T47D (cell line): ENCODE data around the gene CYSRT1.
A peak's percentile ranks its signal among the peaks of the same experiment; 100 is the strongest.

ENCODE experiments used
- DNase-seq, 2 experiments: peaks; one replicate each; pipeline versions ENCODE4 v3.0.0 to v3.0.0-alpha.2; 2011 to 2012; ENCODE audit warnings: low read depth in 1 of 2, low spot score in 1 of 2
- JUND ChIP-seq: IDR thresholded peaks from 2 replicates; pipeline ENCODE4 v1.6.1; 2012; ENCODE audit warnings: low read depth
- in situ Hi-C: cut with HindIII; loops from 2 replicates; pipeline ENCODE4 v1.10.0; 2016; ENCODE audit warnings: low sequenced_read_pairs, low pct_unique_long_range_greater_than_20kb

CYSRT1 gene

DNA sequence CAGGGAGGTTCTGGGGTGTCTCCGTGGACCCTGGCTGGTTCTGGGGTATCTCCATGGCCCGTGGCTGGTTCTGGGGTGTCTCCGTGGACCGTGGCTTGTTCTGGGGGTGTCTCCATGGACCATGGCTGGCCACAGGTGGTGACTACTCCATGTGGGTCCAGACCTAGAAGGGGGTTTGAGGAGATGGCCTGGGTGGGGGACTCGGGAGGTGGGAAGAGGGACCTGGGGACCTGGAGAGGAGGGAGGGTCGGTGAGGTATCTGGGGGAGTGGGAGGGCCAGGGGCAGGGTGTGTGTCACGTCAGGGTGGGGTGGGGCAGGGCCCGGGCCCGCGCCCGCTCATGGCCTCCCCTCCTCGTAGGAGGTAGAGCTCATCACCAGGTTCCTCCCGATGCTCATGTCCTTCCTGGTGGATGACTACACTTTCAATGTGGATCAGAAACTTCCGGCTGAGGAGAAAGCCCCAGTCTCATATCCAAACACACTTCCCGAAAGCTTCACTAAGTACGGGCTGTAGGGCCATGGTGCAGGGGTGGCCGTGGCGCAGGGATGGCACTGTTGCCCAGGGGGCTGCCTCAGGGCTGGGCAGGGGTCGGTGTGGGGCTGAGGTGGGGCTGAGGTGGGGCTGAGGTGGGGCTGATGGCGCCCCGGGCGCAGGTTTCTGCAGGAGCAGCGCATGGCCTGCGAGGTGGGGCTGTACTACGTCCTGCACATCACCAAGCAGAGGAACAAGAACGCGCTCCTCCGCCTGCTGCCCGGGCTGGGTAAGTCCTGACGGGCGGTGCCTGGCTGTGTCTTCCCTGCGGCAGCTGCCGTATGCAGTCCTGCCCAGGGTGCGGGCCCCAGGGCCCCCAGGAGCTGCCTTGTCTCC, 41.8 kb downstream of the CYSRT1 start:
- TF ChIP-seq JUND = no peak
- DNase-seq = no peak
- in situ Hi-C loops = no loop called here

GRCh38 chr9:137267933-137268355, 43.0 kb downstream of the CYSRT1 start:
- no peak for TF ChIP-seq JUND
- DNase-seq = no peak
- in situ Hi-C loops = no loop called here

DNA sequence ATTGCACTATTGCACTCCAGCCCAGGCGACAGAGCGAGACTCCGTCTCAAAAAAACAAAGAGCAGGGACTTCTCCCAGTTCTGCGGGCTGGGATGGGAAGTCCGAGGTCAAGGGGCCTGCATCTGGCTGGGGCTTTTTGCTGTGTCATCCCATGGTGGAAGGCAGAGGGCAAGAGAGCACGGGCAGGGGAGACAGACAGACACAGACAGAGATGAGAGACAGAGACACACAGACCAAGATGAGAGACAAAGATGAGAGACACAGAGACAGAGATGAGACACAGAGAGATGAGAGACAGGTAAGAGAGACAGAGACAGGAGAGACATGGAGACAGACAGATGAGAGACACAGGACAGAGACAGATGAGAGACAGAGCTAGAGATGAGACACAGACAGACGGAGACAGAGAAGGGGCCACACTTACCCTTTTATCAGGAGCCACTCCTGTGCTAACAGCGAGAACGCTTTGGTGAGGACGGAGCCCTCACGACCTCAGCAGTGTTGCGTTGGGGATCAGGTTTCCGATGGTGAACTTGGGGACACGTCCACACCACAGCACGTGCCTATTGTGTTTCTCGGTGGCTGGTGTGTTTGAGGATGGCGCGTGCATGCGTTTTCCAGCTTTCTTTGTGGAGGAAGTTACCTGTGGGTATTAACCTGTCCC, 43.7 kb downstream of the CYSRT1 start:
- no peak for TF ChIP-seq JUND
- in situ Hi-C loops = no loop called here
- DNase-seq = no peak

- in situ Hi-C loops = no loop called here
- peak; percentile 88 to 93 for DNase-seq
Measured at GRCh38 chr9:137269231-137269772, 44.3 kb downstream of the CYSRT1 start.

GRCh38 chr9:137270929-137271695, 46.1 kb downstream of the CYSRT1 start:
- DNase-seq = no peak
- in situ Hi-C loops = no loop called here
- TF ChIP-seq JUND = no peak

More at GRCh38 chr9:137269231-137269772, 44.3 kb downstream of the CYSRT1 start:
- TF ChIP-seq JUND = no peak

DNA sequence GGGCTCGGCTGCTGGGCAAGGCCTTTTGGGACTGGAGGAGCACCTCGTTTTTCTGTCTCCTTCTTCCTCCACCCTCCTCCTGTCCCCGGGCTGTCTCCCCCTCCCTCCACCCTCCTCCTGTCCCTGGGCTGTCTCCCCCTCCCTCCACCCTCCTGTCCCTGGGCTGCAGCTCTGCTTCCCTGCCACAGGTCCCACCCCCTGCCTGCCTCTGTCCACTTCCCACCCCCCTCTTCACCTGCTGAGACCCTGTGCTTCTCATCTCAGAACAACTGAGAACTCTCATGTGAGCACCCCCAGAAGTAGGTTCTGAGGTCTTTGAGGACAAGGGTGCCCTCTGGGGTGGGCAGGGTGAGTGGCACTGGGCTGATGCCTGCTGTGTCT, 46.7 kb downstream of the CYSRT1 start:
- in situ Hi-C loops = no loop called here
- DNase-seq = no peak
- TF ChIP-seq JUND = no peak

- in situ Hi-C loops = no loop called here
- no peak for TF ChIP-seq JUND
- no peak for DNase-seq
Measured at GRCh38 chr9:137272241-137273094, 47.5 kb downstream of the CYSRT1 start.

GRCh38 chr9:137273095-137273490, 48.1 kb downstream of the CYSRT1 start:
- no peak for TF ChIP-seq JUND
- in situ Hi-C loops = no loop called here
- peak; percentile 48 to 67 for DNase-seq

DNA sequence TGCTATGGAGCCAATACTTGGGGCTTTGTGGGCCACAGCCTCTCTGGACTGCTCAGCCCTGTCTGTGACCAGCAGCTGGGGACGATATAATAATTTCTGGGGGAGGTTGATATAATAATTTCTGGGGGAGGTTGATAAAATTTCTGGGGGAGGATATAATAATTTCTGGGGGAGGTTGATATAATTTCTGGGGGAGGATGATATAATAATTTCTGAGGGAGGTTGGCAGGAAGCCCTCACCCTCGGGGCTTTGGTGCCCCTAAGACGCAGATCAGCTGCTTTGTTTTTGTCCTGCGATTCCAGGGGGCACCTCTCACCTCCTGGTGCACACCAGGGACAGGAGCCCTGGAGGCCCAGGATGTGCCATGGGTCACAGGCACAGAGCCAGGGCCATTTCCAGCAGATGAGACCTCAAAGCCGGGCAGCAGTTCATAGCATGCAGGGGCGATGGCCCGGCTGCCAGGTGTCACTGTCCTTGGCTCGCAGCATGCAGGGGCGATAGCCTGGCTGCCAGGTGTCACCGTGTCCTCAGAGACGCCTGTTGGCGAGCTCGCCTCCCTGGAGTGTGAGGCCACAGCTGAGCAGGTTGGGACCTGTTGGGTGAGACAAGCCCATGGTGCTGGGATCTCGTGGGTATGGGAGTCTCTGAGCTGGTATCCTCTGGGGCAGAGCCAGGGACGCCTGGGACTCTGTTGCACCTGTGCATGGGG, 48.8 kb downstream of the CYSRT1 start:
- in situ Hi-C loops = no loop called here
- DNase-seq = peak in 1 of 2 experiments; percentile 83
- TF ChIP-seq JUND = no peak

DNA sequence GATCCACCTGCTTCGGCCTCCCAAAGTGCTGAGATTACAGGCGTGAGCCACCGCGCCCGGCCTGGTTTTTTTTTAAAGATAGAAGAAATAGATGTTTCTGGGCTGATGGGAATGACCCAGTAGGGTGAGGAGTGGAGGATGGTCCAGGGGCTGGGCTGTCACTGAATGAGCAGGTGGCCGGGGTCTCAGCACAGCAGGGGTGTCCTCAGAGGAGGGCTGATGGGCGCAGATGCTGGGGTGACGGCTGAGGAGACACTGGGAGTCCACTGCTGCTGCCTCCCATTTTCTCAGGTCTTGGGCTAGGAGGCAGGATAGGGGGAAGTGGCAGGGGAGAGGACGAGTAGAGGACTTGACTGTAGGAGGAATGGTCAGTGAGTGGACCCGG, 50.2 kb downstream of the CYSRT1 start:
- in situ Hi-C loops = no loop called here
- no peak for DNase-seq
- no peak for TF ChIP-seq JUND
